Heart left ventricle (tissue), 16 donors: ENCODE data around the gene IAH1. TPM values are rescaled to one million over a fixed set of nuclear protein-coding genes. Genes with fewer than 3 reads are reported as not detected.

ENCODE experiments used
- ATAC-seq, 4 donors: fragments of 200-7000 bp; cut with Tn5 transposase; one replicate each; pipeline ENCODE4 v1.9.1; 2020 to 2022; ENCODE audit warnings: moderate library complexity in 4 of 4, mild to moderate bottlenecking in 3 of 4, moderate number of reproducible peaks in 1 of 4
- DNase-seq, 5 donors: peaks; one replicate each; pipeline ENCODE4 v3.0.0-alpha.2; 2020
- H3K27ac ChIP-seq, 12 donors: fragments of 200-600 bp; sonication (generic) in 4 of 12; one replicate each; pipeline versions ENCODE4 v1.5.0 to v1.8.0; 2016 to 2022; ENCODE audit warnings: mild to moderate bottlenecking in 2 of 12
- H3K27me3 ChIP-seq, 9 donors: fragments of 200-600 bp; sonication (generic) in 2 of 9; one replicate each; pipeline versions ENCODE4 v1.5.1 to v1.8.0; 2016 to 2022; ENCODE audit warnings: mild to moderate bottlenecking in 3 of 9
- H3K36me3 ChIP-seq, 9 donors: fragments of 200-600 bp; sonication (generic) in 2 of 9; one replicate each; pipeline versions ENCODE4 v1.5.0 to v1.8.0; 2018 to 2022; ENCODE audit warnings: mild to moderate bottlenecking in 2 of 9
- H3K4me1 ChIP-seq, 12 donors: fragments of 200-600 bp; sonication (generic) in 4 of 12; one replicate each; pipeline versions ENCODE4 v1.5.0 to v1.8.0; 2016 to 2022; ENCODE audit warnings: mild to moderate bottlenecking in 3 of 12
- H3K4me3 ChIP-seq, 12 donors: fragments of 200-600 bp; sonication (generic) in 4 of 12; one replicate each; pipeline versions ENCODE4 v1.5.0 to v1.8.0; 2017 to 2022; ENCODE audit warnings: mild to moderate bottlenecking in 9 of 12, moderate library complexity in 4 of 12
- H3K9me3 ChIP-seq, 12 donors: fragments of 200-600 bp; sonication (generic) in 4 of 12; one replicate each; pipeline versions ENCODE4 v1.5.0 to v1.8.0; 2016 to 2022; ENCODE audit warnings: mild to moderate bottlenecking in 1 of 12
- CTCF ChIP-seq, 12 donors: fragments of 200-600 bp; sonication (generic) in 4 of 12; IDR thresholded peaks; one replicate each; pipeline versions ENCODE4 v1.5.0 to v1.8.0; 2018 to 2022; ENCODE audit warnings: antibody characterized with exemption in 12 of 12, mild to moderate bottlenecking in 5 of 12
- POLR2A ChIP-seq, 2 donors: fragments of 450-650 bp; IDR thresholded peaks; one replicate each; pipeline ENCODE4 v1.6.1; 2017; ENCODE audit warnings: antibody characterized with exemption in 2 of 2, mild to moderate bottlenecking in 2 of 2, moderate library complexity in 2 of 2
- WGBS, 4 donors: extraction: QIAGEN DNeasy Blood & Tissue Kit in 2 of 4; methylation state at CpG; one replicate each; pipeline versions ENCODE4 v1.1.5 to v1.1.7; 2013 to 2018; 5-methylcytosine and 5-hydroxymethylcytosine counted together
- intact Hi-C, 10 donors: fragments of 100-400 bp; cut with DNase I; formaldehyde crosslinking; loops; one replicate each; pipeline versions ENCODE4 v1.11.1 to v1.14.2; 2022
- polyA plus RNA-seq, 2 donors: library from polyadenylated mRNA; stranded (reverse); fragments of 200-250 nt; gene quantifications; one replicate each; pipeline ENCODE4 v1.2.3, GENCODE V29; 2013
- total RNA-seq, 9 donors: library from RNA; depleted of rRNA in 2 of 9; stranded (reverse); fragments of >200 nt in 2 of 9; fragmentation: NEBNext Ultra II Directional in 3 of 9; extraction: Animal tissue kit (Norgen Biotek cat#: 25700) in 3 of 9; gene quantifications; one replicate each; pipeline versions ENCODE4 v1.1.0 to v1.2.4, GENCODE V29; 2016 to 2023
- donor health status: ischemic (EF 13 %, LVEDD 7.1; RV severe dilation, severe dysfunction).
- donor health status: healthy with polysubstance abuse.
- donor health status: DM: no; HTN: yes; CAD: no.
- donor health status: DM: no; HTN: no; CAD: no.
- donor health status: ischemic (EF 25% LVEDD 6.9; RV normal size, moderate dysfunction).
- donor health status: ischemic (EF 25% LVEDD 5.7; RV mildly dilated, moderate dysfunction).
- donor health status: healthy.
- donor health status: DM: yes; HTN: yes; CAD: no.
- donor health status: ischemic (EF 35%, LVEDD 5.7; RV mildly dilated, moderate dysfunction).
- donor health status: nonischemic (EF 11% LVEDD 7.7; RV severe dilation, severe dysfunction).
- donor health status: DM: yes; HTN: yes; CAD: no.
- donor health status: PGD.
- donor health status: ischemic (EF 29% LVEDD 5.4; RV normal size, mild dysfunction).
- donor health status: nonischemic (EF 23%, LVEDD 6.1; RV moderate dilation, normal function).

Gene IAH1
- total and polyA plus RNA-seq, 11 donors = 51.6 to 124 (median 78.0) TPM

DNA sequence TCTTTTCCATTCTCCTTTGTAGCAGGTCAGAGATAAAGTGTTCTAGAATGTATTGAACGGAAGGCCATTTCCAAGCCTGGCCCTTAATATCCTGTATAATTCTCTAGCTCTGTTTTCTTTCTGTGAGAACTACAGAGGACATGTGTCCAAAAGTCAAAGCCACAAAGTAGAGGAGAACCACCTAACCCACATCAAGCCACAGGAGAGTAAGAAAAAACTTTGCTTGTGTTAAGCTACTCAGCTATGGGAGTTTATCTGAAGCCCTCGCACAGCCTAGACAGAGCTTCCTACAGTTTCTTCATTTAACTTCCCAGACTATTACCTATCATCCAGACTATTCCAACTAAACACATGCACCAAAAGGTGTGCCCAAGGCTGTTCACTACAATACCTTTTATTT is 59.3 kb downstream of the IAH1 start:
- ATAC-seq = no peak
- H3K27me3 ChIP-seq = no peaks in the 10 kb centered on the region
- peaks cover 0 to 19% (median 4%) of the 10 kb centered on the region in 12 donors for H3K4me1 ChIP-seq
- H3K4me3 ChIP-seq = no peak overlapping the region
- H3K36me3 ChIP-seq = peaks cover 0 to 71% (median 56%) of the 10 kb centered on the region in 9 donors
- intact Hi-C loops = no loop called here
- H3K9me3 ChIP-seq = no peaks in the 10 kb centered on the region
- WGBS, 4 donors = 96 to 98% (median 97%) methylated on average over 2 of the region's 2 CpGs
- DNase-seq = no peak
- TF ChIP-seq POLR2A (IDR thresholded peaks at IDR 0.05) (no peak), CTCF (IDR thresholded peaks at IDR 0.05) (no peak)
- H3K27ac ChIP-seq = no peak overlapping the region

DNA sequence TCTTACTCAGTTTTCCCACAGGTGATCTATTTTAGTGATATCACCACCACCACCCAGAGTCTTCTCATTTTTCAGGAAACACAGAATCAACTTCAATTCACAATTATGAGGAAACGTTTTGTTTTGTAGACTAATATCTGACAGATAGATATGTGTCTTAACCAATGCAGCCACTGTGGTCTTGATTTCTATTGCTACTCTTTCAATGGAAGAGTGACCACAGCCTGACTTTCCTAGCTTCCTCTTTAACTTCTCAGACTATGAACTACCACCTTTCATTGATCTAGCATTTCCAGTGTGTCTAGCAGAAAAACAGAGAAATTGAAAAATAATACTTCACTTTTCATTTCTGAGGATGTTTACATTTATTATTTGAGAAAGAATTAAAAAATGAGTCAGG is 60.8 kb downstream of the IAH1 start:
- 64 to 81% (median 70%) methylated on average over 1 of the region's 1 CpG for WGBS, 4 donors
- DNase-seq = no peak
- no peak overlapping the region for H3K27ac ChIP-seq
- H3K27me3 ChIP-seq = no peaks in the 10 kb centered on the region
- no peak overlapping the region for H3K4me3 ChIP-seq
- intact Hi-C loops = no loop called here
- H3K36me3 ChIP-seq = peaks cover 0 to 56% (median 43%) of the 10 kb centered on the region in 9 donors
- TF ChIP-seq POLR2A (IDR thresholded peaks at IDR 0.05) = no peak
- TF ChIP-seq CTCF (IDR thresholded peaks at IDR 0.05) = no peak
- ATAC-seq = no peak
- no peaks in the 10 kb centered on the region for H3K9me3 ChIP-seq
- peaks cover 0 to 33% (median 10%) of the 10 kb centered on the region in 12 donors for H3K4me1 ChIP-seq

- H3K36me3 ChIP-seq = peaks cover 0 to 55% (median 53%) of the 10 kb centered on the region in 9 donors
Measured at GRCh38 chr2:9536504-9536903, 62.2 kb downstream of the IAH1 start.

GRCh38 chr2:9538000-9538507 is 63.7 kb downstream of the IAH1 start:
- intact Hi-C loops = no loop called here
- Histone ChIP-seq H3K27ac (peak overlapping the region in 10 of 12 donors; percentile 10 to 66 (median 38)), H3K27me3 (no peaks in the 10 kb centered on the region), H3K4me1 (peaks cover 0 to 44% (median 11%) of the 10 kb centered on the region in 12 donors), H3K9me3 (no peaks in the 10 kb centered on the region), H3K4me3 (no peak overlapping the region), H3K36me3 (peaks cover 0 to 51% (median 45%) of the 10 kb centered on the region in 9 donors)
- TF ChIP-seq POLR2A (IDR thresholded peaks at IDR 0.05) (no peak), CTCF (IDR thresholded peaks at IDR 0.05) (no peak)
- 34 to 52% (median 45%) methylated on average over 2 of the region's 2 CpGs for WGBS, 4 donors
- DNase-seq (no peak), ATAC-seq (peak; percentile 38 to 80 (median 58))

More at GRCh38 chr2:9536504-9536903, 62.2 kb downstream of the IAH1 start:
- Histone ChIP-seq H3K9me3 (no peaks in the 10 kb centered on the region), H3K27me3 (no peaks in the 10 kb centered on the region), H3K27ac (no peak overlapping the region), H3K4me3 (no peak overlapping the region), H3K4me1 (peaks cover 0 to 44% (median 11%) of the 10 kb centered on the region in 12 donors)
- DNase-seq = no peak
- TF ChIP-seq POLR2A (IDR thresholded peaks at IDR 0.05) = no peak
- no peak for TF ChIP-seq CTCF (IDR thresholded peaks at IDR 0.05)
- ATAC-seq = no peak
- WGBS, 4 donors = 89 to 93% (median 93%) methylated on average over 6 of the region's 6 CpGs
- intact Hi-C loops = no loop called here

Other genes starting within 250 kb of the IAH1 start
- 100 to 1,000 TPM in 6 of 9 donors, 10 to 100 TPM in 3; 26.5 to 163 (median 104) TPM for gene ITGB1BP1, start 51.0 kb upstream of the IAH1 start, total RNA-seq
- gene ITGB1BP1, start 51.0 kb upstream of the IAH1 start, polyA plus RNA-seq = 100 to 1,000 TPM in 1 of 2 donors, 10 to 100 TPM in 1; 85.6 to 165 TPM
- 10 to 100 TPM; 13.8 to 27.5 (median 18.3) TPM for gene CPSF3, start 50.9 kb upstream of the IAH1 start, total RNA-seq
- 10 to 100 TPM; 12.0 to 21.9 TPM for gene CPSF3, start 50.9 kb upstream of the IAH1 start, polyA plus RNA-seq
- gene ADAM17, start 81.3 kb downstream of the IAH1 start, total RNA-seq = 10 to 100 TPM in 8 of 9 donors, 1 to 10 TPM in 1; 8.9 to 22.4 (median 15.1) TPM
- 10 to 100 TPM in 1 of 2 donors, 1 to 10 TPM in 1; 6.5 to 12.1 TPM for gene ADAM17, start 81.3 kb downstream of the IAH1 start, polyA plus RNA-seq
- gene YWHAQ, start 156.4 kb downstream of the IAH1 start, total RNA-seq = 100 to 1,000 TPM; 169 to 310 (median 213) TPM
- 100 to 1,000 TPM in 1 of 2 donors, 10 to 100 TPM in 1; 91.0 to 249 TPM for gene YWHAQ, start 156.4 kb downstream of the IAH1 start, polyA plus RNA-seq